NCI-H526 (cell line): Measurements from ENCODE around the gene SLC66A2.
"Not testable (repeated sequence)": the region's sequence is repeated elsewhere in the genome, so short reads cannot be mapped to it uniquely, and the experiment has no call there.

Experiments used
- DNase-seq, 2 experiments: peaks; one replicate each; lab custom pipeline; 2025; lab: John Stamatoyannopoulos, UW

Gene SLC66A2

DNA sequence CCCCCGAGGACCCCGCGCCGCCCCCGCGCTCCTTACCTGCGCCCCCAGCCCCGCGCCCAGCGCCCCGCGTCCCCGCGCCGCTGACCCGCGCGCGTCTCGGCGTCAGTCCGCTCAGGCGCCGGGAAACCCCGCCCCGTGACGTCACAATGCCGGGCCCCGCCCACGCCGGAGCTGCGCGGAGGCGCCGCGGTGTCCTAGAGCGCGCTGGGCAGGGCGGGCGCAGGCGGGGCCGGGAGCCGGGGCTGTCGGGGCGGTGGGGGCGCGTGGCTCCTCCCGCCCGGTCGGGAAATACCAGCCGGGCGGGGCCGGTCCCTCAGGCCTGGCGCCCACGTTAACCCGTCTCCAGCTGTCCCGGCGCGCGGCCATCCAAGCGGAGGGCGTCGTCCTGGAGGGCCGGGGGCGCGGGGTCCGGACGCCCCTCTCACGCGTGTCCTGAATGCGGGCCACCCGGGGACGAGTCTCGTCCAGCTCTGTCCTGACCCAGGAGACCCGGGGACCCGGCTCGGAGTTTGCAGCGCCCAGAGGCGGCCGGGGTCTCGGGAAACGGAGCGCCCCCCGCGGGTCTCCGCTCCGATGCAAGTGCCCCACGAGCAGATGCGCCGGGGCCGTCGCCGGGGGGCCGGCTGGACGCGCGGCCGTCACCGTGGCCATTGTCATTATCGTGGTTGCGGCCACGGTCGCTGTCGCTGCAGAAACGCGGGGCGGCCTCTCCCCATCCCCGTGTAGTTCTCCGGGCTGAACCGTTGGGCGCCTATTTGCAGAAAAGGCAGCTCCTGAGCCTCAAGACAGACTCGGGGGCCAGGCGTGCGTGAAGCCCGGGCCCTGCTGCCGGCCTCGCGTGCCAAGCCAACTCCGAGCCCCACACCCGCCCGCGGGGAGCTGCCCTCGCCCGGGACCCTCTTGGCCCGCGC is at the start of gene SLC66A2:
Gene SLC66A2, minus strand, starts transcription at position 109 of the 911 bp plus-strand sequence. CDS start 727 bp downstream, outside the sequence.
- peak in 1 of 2 experiments; percentile 90 for DNase-seq

- DNase-seq, result no peak
Observed at GRCh38 chr18:80000877-80001276, 49.4 kb upstream of the SLC66A2 start.

GRCh38 chr18:79999701-80000100 is 48.2 kb upstream of the SLC66A2 start:
- not testable (repeated sequence) for DNase-seq

DNA sequence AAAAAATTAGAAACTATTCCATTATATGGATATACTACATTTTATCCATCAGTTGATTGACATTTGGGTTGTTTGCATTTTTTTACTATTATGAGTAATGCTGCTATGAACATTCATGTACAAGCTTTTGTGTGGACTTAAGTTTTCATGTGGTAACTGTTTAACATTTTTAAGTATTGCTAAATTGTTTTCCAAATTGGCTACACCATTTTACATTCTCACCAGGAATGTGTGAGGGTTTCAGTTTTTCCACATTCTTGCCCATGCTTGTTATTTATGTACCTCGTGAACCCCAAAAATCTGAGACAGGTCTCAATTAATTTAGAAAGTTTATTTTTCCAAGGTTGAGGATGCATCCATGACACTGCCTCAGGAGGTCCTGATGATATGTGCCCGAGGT is 40.0 kb upstream of the SLC66A2 start:
- DNase-seq, result no peak

- DNase-seq, result no peak
Observed at GRCh38 chr18:79989195-79989497, 37.7 kb upstream of the SLC66A2 start.

- DNase-seq, result peak; percentile 30 to 83
Observed at GRCh38 chr18:79988451-79989194, 37.2 kb upstream of the SLC66A2 start, which contains the start of gene TXNL4A. TSS of gene TXNL4A (minus strand) at chr18:79988563. CDS start at chr18:79988392, 171 bp downstream.

- peak; percentile 30 to 67 for DNase-seq
Observed at GRCh38 chr18:79988071-79988450, 36.6 kb upstream of the SLC66A2 start.

DNA sequence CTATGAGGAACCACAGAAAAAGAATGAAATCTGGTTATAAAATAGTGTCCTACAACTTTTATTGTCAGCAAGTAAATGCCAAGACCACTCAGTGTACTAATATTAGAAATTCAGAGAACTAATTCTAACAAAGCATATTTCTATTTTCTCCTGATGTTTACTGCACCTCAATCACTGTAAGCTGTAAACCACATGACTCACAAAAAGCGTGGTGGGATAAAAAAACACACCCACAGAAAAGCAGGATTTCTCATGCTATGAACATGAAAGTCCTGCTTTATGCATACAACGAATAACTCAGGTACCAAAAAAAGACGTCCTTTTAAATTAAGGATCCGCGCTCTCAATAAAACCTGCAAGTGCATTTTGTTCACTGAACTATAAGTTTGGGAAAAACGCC is 36.1 kb upstream of the SLC66A2 start:
- no peak for DNase-seq

DNA sequence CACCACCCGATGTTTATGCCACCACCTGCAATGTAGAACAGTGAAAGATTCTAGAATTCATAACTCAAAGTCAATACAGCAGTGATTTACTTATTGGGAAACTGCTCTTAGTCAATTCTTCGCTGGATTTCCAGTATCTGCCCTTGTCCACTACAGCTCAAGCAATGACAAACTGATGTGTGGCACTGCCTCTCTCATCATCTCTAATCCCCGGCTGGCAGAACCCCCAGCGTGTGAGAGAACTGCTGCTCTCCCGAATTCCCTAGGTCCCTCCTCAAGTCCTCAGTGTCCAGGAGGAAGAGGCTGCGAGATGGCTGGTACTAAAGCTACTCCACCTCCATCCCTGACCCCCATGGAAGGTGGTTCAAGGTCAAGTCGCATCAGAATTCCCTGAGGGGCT is 35.3 kb upstream of the SLC66A2 start:
- no peak for DNase-seq

DNA sequence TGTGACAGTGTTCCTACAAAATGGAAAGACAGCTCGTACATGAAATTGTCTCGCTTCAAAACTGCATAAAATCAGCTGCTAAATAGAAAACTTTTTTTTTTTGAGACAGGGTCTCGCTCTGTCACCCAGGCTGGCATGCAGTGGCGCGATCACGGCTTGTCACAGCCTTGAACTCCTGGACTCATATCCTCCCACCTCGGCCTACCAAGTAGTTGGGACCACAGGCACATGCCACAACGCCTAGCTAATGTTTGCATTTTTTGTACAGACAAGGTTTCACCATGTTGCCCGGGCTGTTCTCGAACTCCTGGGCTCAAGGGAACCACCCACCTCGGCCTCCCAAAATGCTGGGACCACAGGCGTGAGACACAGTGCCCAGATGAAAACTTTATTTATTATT is 33.7 kb upstream of the SLC66A2 start:
- no peak for DNase-seq

DNA sequence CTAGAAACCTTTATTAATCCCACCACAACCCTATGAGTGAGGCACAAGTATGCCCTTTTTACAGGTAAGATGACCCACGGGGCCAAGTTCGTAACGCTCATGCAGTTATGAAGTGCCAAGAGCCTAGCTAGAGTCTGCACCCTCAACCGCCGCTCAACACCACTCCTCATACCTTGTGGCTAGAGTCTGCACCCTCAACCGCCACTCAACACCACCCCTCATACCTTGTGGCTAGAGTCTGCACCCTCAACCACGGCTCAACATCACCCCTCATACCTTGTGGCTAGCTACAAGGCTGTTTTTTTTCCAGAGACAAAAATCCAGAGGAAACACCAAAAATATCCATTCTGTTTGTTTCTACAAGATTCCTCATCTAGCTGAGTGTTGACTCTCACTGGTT is 32.3 kb upstream of the SLC66A2 start:
- DNase-seq, result no peak

DNA sequence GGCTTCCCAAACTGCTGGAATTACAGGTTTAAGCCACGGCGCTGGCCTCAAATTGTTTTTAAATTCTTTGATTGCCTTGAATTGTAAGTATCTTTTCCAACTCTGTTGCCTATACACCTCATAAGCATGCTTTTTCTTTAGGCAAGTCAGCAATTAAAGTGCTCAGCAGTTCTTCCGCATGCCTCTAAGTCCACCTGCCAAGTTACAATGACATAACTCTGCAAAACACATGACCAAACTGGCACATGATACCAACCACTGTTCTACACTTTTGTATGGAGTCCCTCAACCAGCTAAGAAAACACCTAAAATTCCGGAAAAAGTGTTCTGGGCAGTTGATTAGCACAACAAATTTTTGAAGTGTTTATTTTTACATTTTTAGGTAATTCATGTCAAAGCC is 31.8 kb upstream of the SLC66A2 start:
- no peak for DNase-seq

GRCh38 chr18:79982736-79983135 is 31.3 kb upstream of the SLC66A2 start:
- DNase-seq, result no peak

DNA sequence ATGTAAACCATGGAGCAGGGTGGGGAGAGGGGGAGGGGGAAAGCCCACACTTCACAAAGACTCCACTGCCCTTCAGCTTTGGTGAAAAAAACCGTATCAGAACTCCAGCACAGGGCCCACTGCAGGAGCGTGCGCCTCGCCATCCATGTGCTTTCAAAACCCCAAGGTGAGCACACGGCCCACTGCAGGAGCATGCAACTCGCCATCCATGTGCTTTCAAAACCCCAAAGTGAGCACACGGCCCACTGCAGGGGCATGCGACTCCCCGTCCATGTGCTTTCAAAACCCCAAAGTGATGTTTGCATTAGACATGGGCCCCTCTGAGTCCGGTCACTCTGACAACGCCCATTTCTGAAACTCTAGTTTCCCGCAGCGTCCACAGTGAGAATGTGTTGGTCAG is 29.1 kb upstream of the SLC66A2 start:
- no peak for DNase-seq

GRCh38 chr18:79979843-79980242 is 28.4 kb upstream of the SLC66A2 start:
- DNase-seq, result no peak

- no peak for DNase-seq
Observed at GRCh38 chr18:79975985-79976680, 24.7 kb upstream of the SLC66A2 start.

GRCh38 chr18:79975043-79975442 is 23.6 kb upstream of the SLC66A2 start:
- DNase-seq, result no peak

GRCh38 chr18:79974025-79974654 is 22.7 kb upstream of the SLC66A2 start:
- DNase-seq, result no peak

DNA sequence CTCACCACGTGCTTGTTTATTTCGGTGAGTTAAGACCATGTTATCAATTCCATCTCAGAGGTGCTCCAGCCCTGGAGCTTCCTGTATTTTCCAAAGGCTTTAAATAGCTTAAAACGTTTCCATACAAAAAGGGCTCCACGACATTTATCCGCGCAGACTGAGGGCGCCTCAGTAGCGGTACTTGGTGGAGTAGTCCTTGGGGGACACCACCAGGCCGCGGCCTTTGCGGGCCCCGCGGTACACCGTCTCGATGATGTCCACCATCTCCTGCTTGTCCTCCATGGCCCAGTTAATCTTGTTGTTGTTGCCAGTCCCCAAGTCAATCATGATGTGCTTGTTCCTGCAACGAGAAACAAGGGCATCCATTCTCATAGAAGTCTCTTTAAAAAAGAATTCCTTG is 22.1 kb upstream of the SLC66A2 start:
- DNase-seq, result no peak

DNA sequence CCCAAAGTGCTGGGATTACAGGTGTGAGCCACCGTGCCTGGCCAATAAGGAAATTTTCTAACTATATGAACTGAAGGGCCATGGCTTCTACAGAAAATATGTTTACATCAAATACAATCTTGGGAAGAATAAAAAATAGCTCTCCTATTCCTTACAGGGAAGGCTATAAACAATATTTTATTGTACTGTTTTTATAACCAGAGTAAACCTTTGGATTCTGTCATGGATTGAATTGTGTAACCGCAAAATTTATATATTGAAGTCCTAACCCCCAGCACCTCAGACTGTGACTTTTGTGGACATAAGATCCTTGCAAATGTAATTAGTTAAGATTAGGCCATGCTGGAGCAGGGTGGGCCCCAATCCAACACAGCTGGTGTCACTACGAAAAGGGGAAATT is 21.3 kb upstream of the SLC66A2 start:
- no peak for DNase-seq

DNA sequence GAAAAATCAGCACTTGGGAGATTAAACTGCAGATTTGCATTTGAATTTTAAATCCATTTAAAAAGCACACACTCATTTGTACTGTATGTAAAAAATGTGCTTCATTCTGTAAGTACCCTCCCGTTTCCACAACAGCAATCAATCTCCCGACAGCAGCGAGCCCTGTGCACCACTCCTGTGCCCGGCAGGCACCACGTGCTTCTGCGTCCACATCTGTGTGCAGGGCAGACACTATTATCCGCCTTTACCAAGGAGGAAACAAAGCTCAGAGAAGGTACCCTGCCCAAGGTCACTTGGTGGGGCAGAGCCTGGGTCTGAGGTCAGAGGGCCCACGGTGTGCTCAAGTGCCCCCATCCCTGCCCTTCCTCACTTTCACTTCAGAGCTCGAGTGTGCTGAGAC is 20.5 kb upstream of the SLC66A2 start:
- peak in 1 of 2 experiments; percentile 49 for DNase-seq
